HepG2 (cell line): Measurements from ENCODE around the gene CFI. TPM values are rescaled to one million over a fixed set of nuclear protein-coding genes. Genes with fewer than 3 reads are reported as not detected.

Experiments
- KDM5B ChIP-seq: sonication (generic); formaldehyde crosslinking; IDR thresholded peaks from 2 replicates; pipeline ENCODE4 v1.4.0; 2020; ENCODE audit warnings: missing genetic modification reagents, mild to moderate bottlenecking, borderline replicate concordance
- NR2F2 ChIP-seq: IDR thresholded peaks from 2 replicates; pipeline ENCODE4 v1.6.1; 2012; ENCODE audit warnings: low read depth, inconsistent platforms, borderline replicate concordance
- SALL1 ChIP-seq: sonication (generic); formaldehyde crosslinking; IDR thresholded peaks from 2 replicates; pipeline ENCODE4 v1.8.0; 2022; ENCODE audit warnings: mild to moderate bottlenecking, missing genetic modification reagents
- SMC3 ChIP-seq: IDR thresholded peaks from 2 replicates; pipeline ENCODE4 v1.6.1; 2011; ENCODE audit warnings: low read length, improper control_type of control experiment
- ZNF207 ChIP-seq: fragments of 450-650 bp; IDR thresholded peaks from 2 replicates; pipeline ENCODE4 v1.6.1; 2016; ENCODE audit warnings: antibody characterized with exemption, borderline replicate concordance
- ZNF333 ChIP-seq: sonication (generic); formaldehyde crosslinking; IDR thresholded peaks from 2 replicates; pipeline ENCODE4 v1.4.0; 2020; ENCODE audit warnings: mild to moderate bottlenecking, missing genetic modification reagents, borderline replicate concordance
- ZNF616 ChIP-seq: sonication (generic); formaldehyde crosslinking; IDR thresholded peaks from 2 replicates; pipeline ENCODE4 v1.5.0; 2020; ENCODE audit warnings: low read depth, mild to moderate bottlenecking, missing genetic modification reagents
- ZNF678 ChIP-seq: sonication (generic); formaldehyde crosslinking; IDR thresholded peaks from 2 replicates; pipeline ENCODE4 v1.4.0; 2020; ENCODE audit warnings: mild to moderate bottlenecking, missing genetic modification reagents
- ZNF879 ChIP-seq: sonication (generic); formaldehyde crosslinking; IDR thresholded peaks from 2 replicates; pipeline ENCODE4 v1.8.1; 2023; ENCODE audit warnings: missing genetic modification reagents
- polyA plus RNA-seq, 8 experiments: library from polyadenylated mRNA; depleted of rRNA in 3 of 8; stranded (reverse) in 7 of 8; unstranded in 1 of 8; fragments of >200 nt; fragmentation: Illumina TruSeq in 4 of 8; extraction: Trizol in 4 of 8; gene quantifications; 2 replicates each; pipeline versions ENCODE4 v1.2.1 to v1.2.3, GENCODE V29; 2011 to 2016; ENCODE audit warnings: low read depth in 4 of 8, missing spikeins in 1 of 8, mixed read lengths in 1 of 8; ENCODE audit not compliant: insufficient read depth in 1 of 8
- total RNA-seq, 5 experiments: library from RNA; depleted of rRNA; stranded (reverse); fragments of >200 nt; fragmentation: Illumina TruSeq; extraction: Trizol; gene quantifications; 2 replicates each; pipeline ENCODE4 v1.2.3, GENCODE V29; 2016; ENCODE audit warnings: low read depth in 1 of 5
- TF ChIP-seq, protein P1 (sequence below): sonication (generic); formaldehyde crosslinking; conservative IDR thresholded peaks from 2 replicates; pipeline ENCODE4 v1.4.0; 2020; ENCODE audit warnings: missing genetic modification reagents
- TF ChIP-seq, protein P2 (sequence below): sonication (generic); formaldehyde crosslinking; IDR thresholded peaks from 2 replicates; pipeline ENCODE4 v1.5.1; 2020; ENCODE audit warnings: missing genetic modification reagents, mild to moderate bottlenecking, borderline replicate concordance
- TF ChIP-seq, protein P3 (sequence below): sonication (generic); formaldehyde crosslinking; IDR thresholded peaks from 2 replicates; pipeline ENCODE4 v1.8.1; 2023; ENCODE audit warnings: missing genetic modification reagents, mild to moderate bottlenecking, borderline replicate concordance
- TF ChIP-seq, protein P4 (sequence below): sonication (generic); formaldehyde crosslinking; IDR thresholded peaks from one replicate; pipeline ENCODE4 v1.5.1; 2020; ENCODE audit warnings: mild to moderate bottlenecking, missing genetic modification reagents; ENCODE audit errors: not compliant biosample characterization

CFI gene
- total and polyA plus RNA-seq, 2 of the 13 experiments (the other 11 are each of a cell fraction or from before 2014, with no cell fraction given) = 284 to 337 TPM

DNA sequence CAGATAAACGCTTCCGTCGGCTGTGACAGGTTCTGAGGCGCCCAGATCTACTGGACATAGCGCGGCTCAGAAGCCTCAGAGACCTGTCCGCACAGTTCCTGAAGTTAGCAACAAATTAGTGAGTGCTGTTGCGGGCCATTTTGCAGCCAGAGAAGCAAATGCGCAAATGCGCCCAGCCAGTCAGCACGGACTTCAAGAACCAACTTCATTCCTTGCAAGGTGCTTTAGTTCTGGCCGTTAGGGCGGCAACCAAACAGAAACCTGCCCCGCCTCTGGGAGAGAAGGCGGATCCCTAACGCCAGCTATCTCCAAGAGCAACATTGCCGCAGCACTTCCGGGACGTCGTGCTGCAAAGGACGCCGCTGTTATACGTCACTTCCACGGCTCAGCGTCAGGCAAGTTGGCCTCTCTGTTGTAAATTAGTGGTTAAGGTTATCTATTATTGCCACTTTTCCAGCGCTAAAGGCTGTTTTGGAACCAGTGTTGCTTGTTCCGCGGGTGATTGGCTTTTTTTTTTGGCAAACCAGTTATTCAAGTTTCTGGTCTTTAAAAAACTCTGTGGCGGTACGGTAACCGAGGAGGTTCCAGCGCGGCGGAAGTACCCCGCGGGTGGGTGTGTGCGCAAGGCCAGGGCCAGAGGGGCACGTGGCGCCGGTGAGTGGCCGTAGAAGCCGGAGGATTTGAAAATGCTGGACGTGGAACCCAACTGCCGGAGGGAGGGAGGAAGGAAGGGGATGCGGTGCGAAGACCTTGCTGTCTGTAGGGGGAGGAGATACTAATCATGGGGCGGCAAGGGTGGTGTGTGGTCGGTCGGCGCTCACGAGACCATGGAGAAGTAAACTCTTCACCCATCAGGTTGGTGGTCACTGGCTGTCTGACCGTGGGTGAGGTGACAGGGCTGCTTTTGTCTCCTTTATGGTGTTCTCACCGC is 13.6 kb upstream of the CFI start, which contains the start of gene GAR1 (continued):
- TF ChIP-seq, protein P1, sequence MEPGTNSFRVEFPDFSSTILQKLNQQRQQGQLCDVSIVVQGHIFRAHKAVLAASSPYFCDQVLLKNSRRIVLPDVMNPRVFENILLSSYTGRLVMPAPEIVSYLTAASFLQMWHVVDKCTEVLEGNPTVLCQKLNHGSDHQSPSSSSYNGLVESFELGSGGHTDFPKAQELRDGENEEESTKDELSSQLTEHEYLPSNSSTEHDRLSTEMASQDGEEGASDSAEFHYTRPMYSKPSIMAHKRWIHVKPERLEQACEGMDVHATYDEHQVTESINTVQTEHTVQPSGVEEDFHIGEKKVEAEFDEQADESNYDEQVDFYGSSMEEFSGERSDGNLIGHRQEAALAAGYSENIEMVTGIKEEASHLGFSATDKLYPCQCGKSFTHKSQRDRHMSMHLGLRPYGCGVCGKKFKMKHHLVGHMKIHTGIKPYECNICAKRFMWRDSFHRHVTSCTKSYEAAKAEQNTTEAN (CRISPR knock-in tag) = 0 out of 2 replicates have a peak, but pooled peaks have one; percentile 44
- TF ChIP-seq ZNF333 (peak; percentile 68; the same call in 1 of the 2 replicates), ZNF207 (no peak), SALL1 (CRISPR knock-in tag) (peak; percentile 61; the same call in 1 of the 2 replicates), NR2F2 (no peak), ZNF616 (CRISPR knock-in tag) (peak; percentile 20; the same call in 1 of the 2 replicates), ZNF879 (CRISPR knock-in tag) (no peak), ZNF678 (CRISPR knock-in tag) (0 out of 2 replicates have a peak, but pooled peaks have one; percentile 31), SMC3 (no peak), KDM5B (CRISPR knock-in tag) (peak; percentile 78; the same call in 1 of the 2 replicates)
- TF ChIP-seq, protein P2, sequence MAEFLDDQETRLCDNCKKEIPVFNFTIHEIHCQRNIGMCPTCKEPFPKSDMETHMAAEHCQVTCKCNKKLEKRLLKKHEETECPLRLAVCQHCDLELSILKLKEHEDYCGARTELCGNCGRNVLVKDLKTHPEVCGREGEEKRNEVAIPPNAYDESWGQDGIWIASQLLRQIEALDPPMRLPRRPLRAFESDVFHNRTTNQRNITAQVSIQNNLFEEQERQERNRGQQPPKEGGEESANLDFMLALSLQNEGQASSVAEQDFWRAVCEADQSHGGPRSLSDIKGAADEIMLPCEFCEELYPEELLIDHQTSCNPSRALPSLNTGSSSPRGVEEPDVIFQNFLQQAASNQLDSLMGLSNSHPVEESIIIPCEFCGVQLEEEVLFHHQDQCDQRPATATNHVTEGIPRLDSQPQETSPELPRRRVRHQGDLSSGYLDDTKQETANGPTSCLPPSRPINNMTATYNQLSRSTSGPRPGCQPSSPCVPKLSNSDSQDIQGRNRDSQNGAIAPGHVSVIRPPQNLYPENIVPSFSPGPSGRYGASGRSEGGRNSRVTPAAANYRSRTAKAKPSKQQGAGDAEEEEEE (CRISPR knock-in tag) = 0 out of 2 replicates have a peak, but pooled peaks have one; percentile 40
- TF ChIP-seq, protein P3, sequence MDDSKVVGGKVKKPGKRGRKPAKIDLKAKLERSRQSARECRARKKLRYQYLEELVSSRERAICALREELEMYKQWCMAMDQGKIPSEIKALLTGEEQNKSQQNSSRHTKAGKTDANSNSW = no peak; the same call in 1 of the 2 replicates
- TF ChIP-seq, protein P4, sequence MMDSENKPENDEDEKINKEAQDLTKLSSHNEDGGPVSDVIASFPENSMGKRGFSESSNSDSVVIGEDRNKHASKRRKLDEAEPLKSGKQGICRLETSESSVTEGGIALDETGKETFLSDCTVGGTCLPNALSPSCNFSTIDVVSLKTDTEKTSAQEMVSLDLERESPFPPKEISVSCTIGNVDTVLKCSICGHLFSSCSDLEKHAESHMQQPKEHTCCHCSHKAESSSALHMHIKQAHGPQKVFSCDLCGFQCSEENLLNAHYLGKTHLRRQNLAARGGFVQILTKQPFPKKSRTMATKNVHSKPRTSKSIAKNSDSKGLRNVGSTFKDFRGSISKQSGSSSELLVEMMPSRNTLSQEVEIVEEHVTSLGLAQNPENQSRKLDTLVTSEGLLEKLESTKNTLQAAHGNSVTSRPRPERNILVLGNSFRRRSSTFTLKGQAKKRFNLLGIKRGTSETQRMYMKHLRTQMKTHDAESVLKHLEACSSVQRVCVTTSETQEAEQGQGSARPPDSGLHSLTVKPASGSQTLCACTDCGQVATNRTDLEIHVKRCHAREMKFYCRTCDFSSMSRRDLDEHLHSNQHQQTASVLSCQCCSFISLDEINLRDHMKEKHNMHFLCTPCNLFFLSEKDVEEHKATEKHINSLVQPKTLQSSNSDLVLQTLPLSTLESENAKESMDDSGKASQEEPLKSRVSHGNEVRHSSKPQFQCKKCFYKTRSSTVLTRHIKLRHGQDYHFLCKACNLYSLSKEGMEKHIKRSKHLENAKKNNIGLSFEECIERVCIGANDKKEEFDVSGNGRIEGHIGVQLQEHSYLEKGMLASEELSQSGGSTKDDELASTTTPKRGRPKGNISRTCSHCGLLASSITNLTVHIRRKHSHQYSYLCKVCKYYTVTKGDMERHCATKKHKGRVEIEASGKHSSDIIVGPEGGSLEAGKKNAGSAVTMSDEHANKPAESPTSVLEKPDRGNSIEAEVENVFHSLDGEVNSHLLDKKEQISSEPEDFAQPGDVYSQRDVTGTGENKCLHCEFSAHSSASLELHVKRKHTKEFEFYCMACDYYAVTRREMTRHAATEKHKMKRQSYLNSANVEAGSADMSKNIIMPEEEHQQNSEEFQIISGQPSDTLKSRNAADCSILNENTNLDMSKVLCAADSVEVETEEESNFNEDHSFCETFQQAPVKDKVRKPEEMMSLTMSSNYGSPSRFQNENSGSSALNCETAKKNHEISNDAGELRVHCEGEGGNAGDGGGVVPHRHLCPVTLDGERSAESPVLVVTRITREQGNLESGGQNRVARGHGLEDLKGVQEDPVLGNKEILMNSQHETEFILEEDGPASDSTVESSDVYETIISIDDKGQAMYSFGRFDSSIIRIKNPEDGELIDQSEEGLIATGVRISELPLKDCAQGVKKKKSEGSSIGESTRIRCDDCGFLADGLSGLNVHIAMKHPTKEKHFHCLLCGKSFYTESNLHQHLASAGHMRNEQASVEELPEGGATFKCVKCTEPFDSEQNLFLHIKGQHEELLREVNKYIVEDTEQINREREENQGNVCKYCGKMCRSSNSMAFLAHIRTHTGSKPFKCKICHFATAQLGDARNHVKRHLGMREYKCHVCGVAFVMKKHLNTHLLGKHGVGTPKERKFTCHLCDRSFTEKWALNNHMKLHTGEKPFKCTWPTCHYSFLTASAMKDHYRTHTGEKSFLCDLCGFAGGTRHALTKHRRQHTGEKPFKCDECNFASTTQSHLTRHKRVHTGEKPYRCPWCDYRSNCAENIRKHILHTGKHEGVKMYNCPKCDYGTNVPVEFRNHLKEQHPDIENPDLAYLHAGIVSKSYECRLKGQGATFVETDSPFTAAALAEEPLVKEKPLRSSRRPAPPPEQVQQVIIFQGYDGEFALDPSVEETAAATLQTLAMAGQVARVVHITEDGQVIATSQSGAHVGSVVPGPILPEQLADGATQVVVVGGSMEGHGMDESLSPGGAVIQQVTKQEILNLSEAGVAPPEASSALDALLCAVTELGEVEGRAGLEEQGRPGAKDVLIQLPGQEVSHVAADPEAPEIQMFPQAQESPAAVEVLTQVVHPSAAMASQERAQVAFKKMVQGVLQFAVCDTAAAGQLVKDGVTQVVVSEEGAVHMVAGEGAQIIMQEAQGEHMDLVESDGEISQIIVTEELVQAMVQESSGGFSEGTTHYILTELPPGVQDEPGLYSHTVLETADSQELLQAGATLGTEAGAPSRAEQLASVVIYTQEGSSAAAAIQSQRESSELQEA (CRISPR knock-in tag) = peak; percentile 35
